GM21528 (cell line): ENCODE measurements around the gene JPT1.

Experiments used
- ATAC-seq: cut with Tn5 transposase; IDR thresholded peaks from one replicate; pipeline ENCODE4 v1.9.1; 2021; ENCODE audit warnings: mild to moderate bottlenecking, moderate library complexity; ENCODE audit not compliant: unreplicated experiment, low FRiP score

JPT1 gene

GRCh38 chr17:75087558-75088453, 66.5 kb downstream of the JPT1 start, which contains the start of gene SLC16A5:
Gene SLC16A5, plus strand, starts transcription at chr17:75087954. Its CDS starts 5,683 bp downstream, at chr17:75093637.
- ATAC-seq = no peak

- no peak for ATAC-seq
Observed at GRCh38 chr17:75087182-75087557, 67.1 kb downstream of the JPT1 start.

- no peak for ATAC-seq
Observed at GRCh38 chr17:75086496-75087181, 67.7 kb downstream of the JPT1 start.
